Mesenchymal stem cell (in vitro differentiated cells and primary cell): Measurements from ENCODE around the gene U2AF2.

ENCODE experiments used
- DNase-seq: peaks from one replicate; pipeline ENCODE4 v3.0.0-alpha.2; 2013
- H2AFZ ChIP-seq: one replicate; pipeline ENCODE4 v1.6.1; 2013; ENCODE audit warnings: low read depth, mild to moderate bottlenecking, control low read depth, inconsistent platforms, low read length, moderate library complexity
- H2AK5ac ChIP-seq: 2 replicates; pipeline ENCODE4 v1.6.1; 2013; ENCODE audit warnings: low read length, moderate library complexity, mild to moderate bottlenecking, inconsistent platforms; ENCODE audit not compliant: severe bottlenecking
- H2BK120ac ChIP-seq: one replicate; pipeline ENCODE4 v1.6.1; 2013; ENCODE audit warnings: low read depth, mild to moderate bottlenecking, inconsistent platforms, low read length, moderate library complexity
- H2BK12ac ChIP-seq, 2 experiments: one replicate each; pipeline ENCODE4 v1.6.1; 2013; ENCODE audit warnings: inconsistent platforms in 2 of 2, low read length in 2 of 2, mild to moderate bottlenecking in 2 of 2, moderate library complexity in 2 of 2, control low read depth in 1 of 2
- H2BK15ac ChIP-seq: one replicate; pipeline ENCODE4 v1.6.1; 2013; ENCODE audit warnings: mild to moderate bottlenecking, low read depth, inconsistent platforms; ENCODE audit not compliant: poor library complexity, severe bottlenecking
- H2BK5ac ChIP-seq: 2 replicates; pipeline ENCODE4 v1.6.1; 2013; ENCODE audit warnings: low read depth, mild to moderate bottlenecking, low read length, control low read depth, inconsistent platforms; ENCODE audit not compliant: poor library complexity, severe bottlenecking
- H3K14ac ChIP-seq, 2 experiments: one replicate each; pipeline ENCODE4 v1.6.1; 2013; ENCODE audit warnings: inconsistent platforms in 2 of 2, low read length in 2 of 2, control low read depth in 1 of 2, mild to moderate bottlenecking in 1 of 2, moderate library complexity in 1 of 2
- H3K18ac ChIP-seq, 2 experiments: one replicate each; pipeline ENCODE4 v1.6.1; 2013; ENCODE audit warnings: inconsistent platforms in 2 of 2, low read length in 2 of 2, control low read depth in 1 of 2, low read depth in 1 of 2, mild to moderate bottlenecking in 1 of 2
- H3K23ac ChIP-seq, 2 experiments: one replicate each; pipeline ENCODE4 v1.6.1; 2013; ENCODE audit warnings: inconsistent platforms in 2 of 2, low read length in 2 of 2, mild to moderate bottlenecking in 2 of 2, moderate library complexity in 2 of 2, control low read depth in 1 of 2
- H3K27ac ChIP-seq: 2 replicates; pipeline ENCODE4 v1.5.1; 2013; ENCODE audit warnings: mild to moderate bottlenecking, moderate library complexity, low read length, control low read depth, inconsistent platforms; ENCODE audit not compliant: poor library complexity, severe bottlenecking
- H3K27me3 ChIP-seq, 2 experiments: 2 replicates each; pipeline versions ENCODE4 v1.6.1 to v1.7.0; 2013; ENCODE audit warnings: low read length in 2 of 2, mild to moderate bottlenecking in 2 of 2, moderate library complexity in 2 of 2, control low read depth in 1 of 2, inconsistent platforms in 1 of 2; ENCODE audit not compliant: control insufficient read depth in 1 of 2, insufficient read depth in 1 of 2
- H3K36me3 ChIP-seq, 2 experiments: 2 replicates each; pipeline versions ENCODE4 v1.6.1 to v1.7.0; 2013; ENCODE audit warnings: low read length in 2 of 2, control low read depth in 1 of 2, inconsistent platforms in 1 of 2, low read depth in 1 of 2, mild to moderate bottlenecking in 1 of 2; ENCODE audit not compliant: insufficient read depth in 2 of 2, control insufficient read depth in 1 of 2
- H3K4ac ChIP-seq, 2 experiments: one replicate each; pipeline ENCODE4 v1.6.1; 2013; ENCODE audit warnings: inconsistent platforms in 2 of 2, low read length in 2 of 2, mild to moderate bottlenecking in 2 of 2, moderate library complexity in 2 of 2, control low read depth in 1 of 2, low read depth in 1 of 2
- H3K4me1 ChIP-seq: 2 replicates; pipeline ENCODE4 v1.6.1; 2013; ENCODE audit warnings: low read depth, low read length, control low read depth; ENCODE audit not compliant: control insufficient read depth, insufficient read depth
- H3K4me2 ChIP-seq: 2 replicates; pipeline ENCODE4 v1.6.1; 2013; ENCODE audit warnings: low read length, mild to moderate bottlenecking, inconsistent platforms; ENCODE audit not compliant: poor library complexity, severe bottlenecking
- H3K4me3 ChIP-seq, 2 experiments: 2 replicates each; pipeline versions ENCODE4 v1.5.1 to v1.7.0; 2013; ENCODE audit warnings: low read length in 2 of 2, mild to moderate bottlenecking in 2 of 2, control low read depth in 1 of 2, low read depth in 1 of 2; ENCODE audit not compliant: insufficient read depth in 1 of 2
- H3K79me1 ChIP-seq: replicated peaks from 2 replicates; pipeline ENCODE4 v1.6.1; 2013; ENCODE audit warnings: mild to moderate bottlenecking, control low read depth, low read length, inconsistent platforms; ENCODE audit not compliant: poor library complexity, severe bottlenecking
- H3K9ac ChIP-seq: 2 replicates; pipeline ENCODE4 v1.7.0; 2013; ENCODE audit warnings: mild to moderate bottlenecking, low read length, moderate library complexity
- H3K9me3 ChIP-seq: 2 replicates; pipeline ENCODE4 v1.7.0; 2013; ENCODE audit warnings: mild to moderate bottlenecking, low read length; ENCODE audit not compliant: control insufficient read depth
- H4K8ac ChIP-seq: one replicate; pipeline ENCODE4 v1.6.1; 2013; ENCODE audit warnings: inconsistent platforms, mild to moderate bottlenecking, low read length, moderate library complexity
- H4K91ac ChIP-seq: one replicate; pipeline ENCODE4 v1.6.1; 2013; ENCODE audit warnings: mild to moderate bottlenecking, low read length, inconsistent platforms
- WGBS: methylation state at CpG from one replicate; pipeline ENCODE4 v1.1.7; 2013; ENCODE audit warnings: mixed read lengths; 5-methylcytosine and 5-hydroxymethylcytosine counted together

Gene U2AF2

GRCh38 chr19:55704494-55705245 is 49.8 kb downstream of the U2AF2 start:
- H3K79me1 ChIP-seq: peaks cover 4% of the 10 kb centered on the region
- H2BK120ac ChIP-seq: no peak overlapping the region
- DNase-seq: no peak
- H3K27ac ChIP-seq: no peak overlapping the region
- no peaks in the 10 kb centered on the region for H3K4me1 ChIP-seq
- H2BK5ac ChIP-seq: no peak overlapping the region
- no peak overlapping the region for H4K8ac ChIP-seq
- H3K27me3 ChIP-seq: no peaks in the 10 kb centered on the region
- H3K4me2 ChIP-seq: no peak overlapping the region
- H3K14ac ChIP-seq: no peak overlapping the region
- H2BK15ac ChIP-seq: no peak overlapping the region
- H2AFZ ChIP-seq: no peak overlapping the region
- peaks cover 24 to 37% of the 10 kb centered on the region in 2 experiments for H3K36me3 ChIP-seq
- H3K4me3 ChIP-seq: no peak overlapping the region
- no peak overlapping the region for H2BK12ac ChIP-seq
- H4K91ac ChIP-seq: no peak overlapping the region
- H2AK5ac ChIP-seq: no peak overlapping the region
- no peaks in the 10 kb centered on the region for H3K9me3 ChIP-seq
- no peak overlapping the region for H3K9ac ChIP-seq
- 96% methylated on average over 15 of the region's 15 CpGs for WGBS
- H3K18ac ChIP-seq: no peak overlapping the region
- no peak overlapping the region for H3K23ac ChIP-seq
- H3K4ac ChIP-seq: no peak overlapping the region

GRCh38 chr19:55705972-55706371 is 51.1 kb downstream of the U2AF2 start:
- Histone ChIP-seq H2BK12ac (no peak overlapping the region), H3K4me2 (no peak overlapping the region), H3K18ac (no peak overlapping the region), H3K4me3 (no peak overlapping the region), H2BK120ac (no peak overlapping the region), H3K23ac (no peak overlapping the region), H3K14ac (no peak overlapping the region), H2BK5ac (no peak overlapping the region), H3K9ac (no peak overlapping the region), H2BK15ac (no peak overlapping the region), H2AK5ac (no peak overlapping the region), H3K36me3 (peaks cover 18 to 28% of the 10 kb centered on the region in 2 experiments), H3K4ac (no peak overlapping the region), H3K27ac (no peak overlapping the region), H3K4me1 (no peaks in the 10 kb centered on the region), H3K79me1 (peaks cover 4% of the 10 kb centered on the region), H2AFZ (no peak overlapping the region), H3K27me3 (no peaks in the 10 kb centered on the region), H3K9me3 (no peaks in the 10 kb centered on the region), H4K8ac (no peak overlapping the region), H4K91ac (no peak overlapping the region)
- DNase-seq: no peak
- 90% methylated on average over 3 of the region's 3 CpGs for WGBS

GRCh38 chr19:55711719-55712118 is 56.9 kb downstream of the U2AF2 start:
- DNase-seq: no peak
- no peak overlapping the region for H3K18ac ChIP-seq
- H3K4me3 ChIP-seq: no peak overlapping the region
- H2BK15ac ChIP-seq: no peak overlapping the region
- WGBS: 89% methylated on average over 18 of the region's 18 CpGs
- H2BK5ac ChIP-seq: no peak overlapping the region
- H3K9ac ChIP-seq: no peak overlapping the region
- no peak overlapping the region for H2AK5ac ChIP-seq
- no peak overlapping the region for H2AFZ ChIP-seq
- no peak overlapping the region for H3K23ac ChIP-seq
- no peak overlapping the region for H2BK120ac ChIP-seq
- no peak overlapping the region for H4K91ac ChIP-seq
- no peak overlapping the region for H3K4ac ChIP-seq
- no peak overlapping the region for H3K27ac ChIP-seq
- H3K4me1 ChIP-seq: no peaks in the 10 kb centered on the region
- H3K79me1 ChIP-seq: no peaks in the 10 kb centered on the region
- H3K9me3 ChIP-seq: peaks cover 5% of the 10 kb centered on the region
- no peak overlapping the region for H2BK12ac ChIP-seq
- no peak overlapping the region for H3K14ac ChIP-seq
- no peak overlapping the region for H4K8ac ChIP-seq
- no peaks in the 10 kb centered on the region for H3K36me3 ChIP-seq
- H3K4me2 ChIP-seq: no peak overlapping the region
- H3K27me3 ChIP-seq: no peaks in the 10 kb centered on the region

- no peak overlapping the region for H2AK5ac ChIP-seq
- H3K4me2 ChIP-seq: no peak overlapping the region
- no peak overlapping the region for H3K4ac ChIP-seq
- no peak for DNase-seq
- no peak overlapping the region for H3K18ac ChIP-seq
- no peaks in the 10 kb centered on the region for H3K79me1 ChIP-seq
- H3K36me3 ChIP-seq: no peaks in the 10 kb centered on the region
- no peak overlapping the region for H2AFZ ChIP-seq
- no peaks in the 10 kb centered on the region for H3K4me1 ChIP-seq
- H2BK15ac ChIP-seq: no peak overlapping the region
- H3K23ac ChIP-seq: no peak overlapping the region
- peaks cover 9% of the 10 kb centered on the region for H3K9me3 ChIP-seq
- no CpG with 5 or more reads among the region's 3 CpGs for WGBS
- H3K14ac ChIP-seq: no peak overlapping the region
- H3K27me3 ChIP-seq: no peaks in the 10 kb centered on the region
- H4K91ac ChIP-seq: no peak overlapping the region
- H3K27ac ChIP-seq: no peak overlapping the region
- no peak overlapping the region for H4K8ac ChIP-seq
- no peak overlapping the region for H2BK5ac ChIP-seq
- no peak overlapping the region for H2BK12ac ChIP-seq
- no peak overlapping the region for H3K9ac ChIP-seq
- H2BK120ac ChIP-seq: no peak overlapping the region
- no peak overlapping the region for H3K4me3 ChIP-seq
These were observed 58.2 kb downstream of the U2AF2 start for GRCh38 chr19:55712804-55713631.
